ENCODE results near the gene RASAL1.

The RASAL1 gene

GRCh38 chr12:113114447-113115178, 20.9 kb downstream of the RASAL1 start:
- DNase-seq, result no peak

GRCh38 chr12:113113397-113113796, 22.2 kb downstream of the RASAL1 start:
- no peak for DNase-seq

GRCh38 chr12:113112043-113112899, 23.3 kb downstream of the RASAL1 start:
- DNase-seq, result no peak

DNA sequence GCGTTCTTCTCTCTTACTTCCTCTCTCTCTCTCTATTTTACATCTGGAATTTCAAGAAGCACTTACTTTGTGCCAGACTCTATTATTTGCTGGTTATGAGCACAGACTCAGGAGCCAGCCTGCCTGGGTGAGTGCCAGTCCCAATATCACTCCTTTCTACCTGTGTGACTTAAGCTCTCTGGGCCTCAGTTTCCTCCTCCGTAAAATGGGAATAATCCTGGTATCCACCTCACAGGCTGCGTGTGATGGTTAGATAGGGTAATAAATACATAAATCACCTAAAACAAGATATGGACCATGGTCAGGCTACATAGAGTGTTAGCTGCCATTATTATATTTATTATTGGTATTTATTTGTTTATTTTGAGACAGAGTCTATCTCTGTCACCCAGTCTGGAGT, 24.3 kb downstream of the RASAL1 start:
- DNase-seq, result no peak

- DNase-seq, result no peak
Observed at GRCh38 chr12:113109872-113110599, 25.5 kb downstream of the RASAL1 start.

DNA sequence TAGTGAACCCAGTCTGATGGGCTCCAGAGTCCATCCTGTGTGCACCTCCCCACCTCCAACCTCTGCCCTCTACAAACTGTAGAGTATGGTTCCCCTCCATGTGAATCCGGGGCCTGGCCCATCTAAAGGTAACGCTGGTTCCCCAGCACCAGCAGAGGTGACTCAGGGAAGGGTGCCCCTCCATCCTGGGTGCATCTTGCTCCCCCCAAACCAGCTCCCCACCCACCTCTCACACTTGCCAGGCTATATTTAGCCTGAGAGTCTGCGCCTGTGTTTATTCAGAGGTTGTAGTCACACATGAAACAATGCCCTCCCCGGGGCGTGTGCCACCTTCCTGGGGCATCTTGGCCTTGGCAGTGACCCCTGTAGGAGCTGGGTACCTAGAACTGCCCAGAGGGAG, 26.2 kb downstream of the RASAL1 start:
- no peak for DNase-seq

DNA sequence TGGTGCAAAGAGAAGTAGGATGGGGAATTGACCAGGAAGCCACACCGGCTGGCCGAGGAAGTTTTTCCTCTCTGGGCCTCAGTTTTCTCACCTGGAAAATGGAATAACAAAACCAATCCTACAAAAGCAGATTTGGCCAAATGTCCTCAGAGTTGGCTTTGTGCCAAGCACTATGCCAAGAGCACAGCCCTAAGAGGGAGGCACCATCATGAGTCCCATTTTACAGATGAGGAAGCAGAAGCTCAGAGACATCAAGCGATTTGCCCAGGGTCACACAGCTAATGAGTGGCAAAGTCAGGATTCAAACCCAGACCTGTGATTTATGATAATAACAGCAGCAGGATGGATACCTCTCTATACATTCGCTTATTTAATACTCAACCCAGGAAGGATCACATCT, 27.3 kb downstream of the RASAL1 start:
- DNase-seq, result no peak

DNA sequence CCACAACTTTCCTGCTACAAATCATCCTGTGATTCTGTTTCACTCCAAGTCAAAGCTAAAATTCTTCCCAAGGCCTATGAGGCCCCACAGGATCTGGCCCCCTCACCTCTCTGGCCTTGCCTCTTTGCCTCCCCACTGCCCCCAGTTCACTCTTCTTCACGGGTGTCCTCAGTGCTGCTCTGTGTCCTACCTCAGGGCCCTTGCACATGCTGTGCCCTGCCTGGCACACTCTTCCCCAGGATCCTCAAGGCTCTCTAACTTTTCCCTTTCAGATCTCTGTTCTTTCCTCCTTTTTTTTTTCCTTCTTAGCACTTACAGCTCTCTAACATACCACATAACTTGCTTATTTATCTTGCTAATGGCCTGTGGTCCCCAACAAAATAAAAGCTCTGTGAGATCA, 29.2 kb downstream of the RASAL1 start:
- no peak for DNase-seq

DNA sequence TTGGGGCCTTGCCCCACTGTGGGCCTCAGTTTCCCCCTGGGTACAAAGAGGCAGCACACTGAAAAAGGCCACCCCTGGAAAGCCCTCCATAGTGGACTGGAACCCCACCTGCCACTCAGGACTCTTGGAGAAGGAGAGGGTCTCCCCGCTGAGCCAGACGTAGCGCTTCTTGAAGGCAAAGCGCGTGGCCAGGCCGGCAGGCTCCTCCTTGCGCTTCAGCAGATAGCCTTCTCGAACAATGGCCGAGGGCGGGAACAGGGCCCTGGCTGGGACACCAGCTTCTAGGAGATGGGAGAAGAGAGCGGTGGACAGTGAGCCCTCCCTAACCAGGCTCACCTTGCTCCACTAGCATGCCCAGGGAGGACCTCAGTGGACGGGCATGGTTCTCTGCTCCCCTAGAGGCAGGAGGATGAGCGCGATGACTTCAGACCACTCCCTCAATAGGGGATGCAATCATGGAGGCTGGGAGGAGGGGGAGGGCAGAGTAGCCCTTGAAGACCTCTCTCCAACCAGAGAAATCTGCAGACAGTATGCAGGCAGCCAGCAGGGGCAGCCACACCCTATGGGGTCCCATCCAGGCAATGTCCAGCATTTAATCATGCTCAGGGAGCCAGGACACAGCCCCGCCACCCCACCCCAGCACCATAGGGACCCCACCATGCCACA, 29.8 kb downstream of the RASAL1 start:
- no peak for DNase-seq

- no peak for DNase-seq
Observed at GRCh38 chr12:113104953-113105510, 30.5 kb downstream of the RASAL1 start.

DNA sequence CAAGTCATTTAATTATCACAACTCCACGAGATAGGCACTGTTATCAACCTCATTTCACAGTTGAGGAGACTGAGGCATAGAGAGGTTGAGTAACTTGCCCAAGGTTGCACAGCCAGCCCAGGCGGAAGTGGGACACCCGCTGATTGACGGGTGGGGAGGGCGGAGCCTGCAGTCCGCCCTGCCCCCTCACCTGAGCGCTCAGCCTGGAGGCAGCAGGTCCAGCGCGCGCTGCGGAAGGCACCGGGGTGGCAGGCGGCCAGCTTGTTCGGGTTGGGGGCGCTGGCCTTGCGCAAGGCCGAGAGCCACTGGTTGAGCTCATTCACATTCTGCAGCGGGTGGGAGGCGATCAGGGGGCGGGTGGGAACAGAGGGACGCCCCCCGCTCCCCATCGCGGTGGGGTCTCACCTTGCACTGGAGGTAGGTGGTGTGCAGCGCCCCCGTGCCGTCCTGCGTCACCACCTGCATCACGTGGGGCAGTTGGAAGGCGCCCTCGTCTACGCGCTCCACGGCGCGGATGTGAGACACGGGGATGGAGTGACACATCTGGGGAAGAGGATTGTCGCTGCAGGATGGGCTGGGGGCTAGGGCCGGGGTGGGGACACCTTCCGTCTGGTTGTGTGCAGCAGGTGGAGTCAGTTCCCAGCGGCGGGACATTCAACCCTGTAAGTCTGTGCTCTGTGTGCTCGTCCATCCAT, 31.7 kb downstream of the RASAL1 start:
- DNase-seq, result peak; percentile 75

- no peak for DNase-seq
Observed at GRCh38 chr12:113102811-113103210, 32.8 kb downstream of the RASAL1 start.

DNA sequence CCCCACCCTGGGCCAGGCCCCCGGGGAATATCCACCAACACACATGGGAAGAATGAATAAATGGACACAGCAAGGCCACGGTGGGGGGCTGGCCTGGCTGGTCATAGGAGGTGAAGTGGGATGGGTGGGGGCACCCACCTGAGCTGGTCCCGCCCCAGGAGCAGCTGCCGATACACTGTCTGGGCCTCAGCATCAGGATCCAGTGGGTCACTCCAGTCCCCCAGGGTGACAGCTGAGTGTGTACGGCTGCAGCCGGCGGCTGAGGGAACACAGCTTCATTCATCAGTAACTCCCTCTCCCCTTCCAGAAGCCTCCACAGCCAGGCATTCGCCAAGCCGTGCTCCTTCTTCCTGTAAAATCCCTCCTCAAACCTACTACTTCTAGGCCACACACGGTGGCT, 33.8 kb downstream of the RASAL1 start:
- DNase-seq, result no peak

DNA sequence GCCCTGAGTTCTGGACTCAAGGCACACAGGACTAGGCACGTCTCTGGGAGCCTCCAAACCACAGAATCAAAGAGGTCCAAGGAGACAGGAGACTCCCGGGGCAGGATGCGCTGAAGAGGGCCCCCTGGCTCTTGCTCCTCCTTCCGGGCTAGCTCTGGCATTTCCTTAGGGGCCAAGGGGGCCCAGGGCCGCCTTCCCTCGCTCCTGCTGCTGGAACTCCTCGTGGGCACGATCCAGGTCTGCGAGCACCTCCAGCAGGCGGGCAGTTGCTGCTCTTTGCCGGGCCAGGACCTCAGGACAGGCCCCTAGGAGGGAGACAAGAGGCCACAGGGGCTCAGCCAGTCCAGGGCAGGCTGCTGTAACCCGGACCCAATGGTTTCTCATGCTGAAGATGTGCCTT, 35.8 kb downstream of the RASAL1 start:
- no peak for DNase-seq

GRCh38 chr12:113099364-113099763, 36.2 kb downstream of the RASAL1 start:
- DNase-seq, result no peak

GRCh38 chr12:113098441-113099028, 37.0 kb downstream of the RASAL1 start:
- DNase-seq, result peak; percentile 71

- DNase-seq, result no peak
Observed at GRCh38 chr12:113097716-113098440, 37.7 kb downstream of the RASAL1 start.

GRCh38 chr12:113096675-113097461, 38.7 kb downstream of the RASAL1 start:
- no peak for DNase-seq

GRCh38 chr12:113095405-113095804, 40.2 kb downstream of the RASAL1 start:
- DNase-seq, result no peak

DNA sequence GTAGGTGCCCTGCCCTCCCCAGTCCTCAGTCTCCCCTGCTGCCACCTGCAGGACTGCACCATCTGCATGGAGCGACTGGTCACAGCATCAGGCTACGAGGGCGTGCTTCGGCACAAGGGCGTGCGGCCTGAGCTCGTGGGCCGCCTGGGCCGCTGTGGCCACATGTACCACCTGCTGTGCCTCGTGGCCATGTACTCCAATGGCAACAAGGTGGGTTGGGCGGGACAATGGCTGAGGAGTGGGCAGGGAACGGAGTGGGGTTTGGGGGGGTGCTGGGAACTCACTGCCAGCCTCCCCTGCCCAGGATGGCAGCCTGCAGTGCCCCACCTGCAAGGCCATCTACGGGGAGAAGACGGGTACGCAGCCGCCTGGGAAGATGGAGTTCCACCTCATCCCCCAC, 40.8 kb downstream of the RASAL1 start:
- DNase-seq, result no peak
